NK-92 (cell line): ENCODE data around the gene SPTLC3.

ENCODE experiments used
- DNase-seq: peaks from one replicate; lab custom pipeline; 2025; ENCODE audit not compliant: unreplicated experiment; lab: John Stamatoyannopoulos, UW

SPTLC3 gene

GRCh38 chr20:12984069-12984765, 24.6 kb upstream of the SPTLC3 start:
- no peak for DNase-seq

- no peak for DNase-seq
These were observed 23.9 kb upstream of the SPTLC3 start for GRCh38 chr20:12984863-12985262.

GRCh38 chr20:12987261-12987660, 21.5 kb upstream of the SPTLC3 start:
- no peak for DNase-seq

- DNase-seq, result no peak
These were observed 19.1 kb upstream of the SPTLC3 start for GRCh38 chr20:12989586-12990115.

- DNase-seq, result no peak
These were observed 11.6 kb upstream of the SPTLC3 start for GRCh38 chr20:12997128-12997655.

GRCh38 chr20:12998046-12998445, 10.7 kb upstream of the SPTLC3 start:
- DNase-seq, result no peak

GRCh38 chr20:12999201-12999600, 9.6 kb upstream of the SPTLC3 start:
- no peak for DNase-seq

GRCh38 chr20:13002251-13002650, 6.5 kb upstream of the SPTLC3 start:
- DNase-seq, result no peak

- no peak for DNase-seq
These were observed 1.9 kb upstream of the SPTLC3 start for GRCh38 chr20:13006825-13007224.

GRCh38 chr20:13007596-13007995, 1.2 kb upstream of the SPTLC3 start:
- DNase-seq, result no peak

- DNase-seq, result no peak
These were observed 1.1 kb downstream of the SPTLC3 start for GRCh38 chr20:13009682-13010406.

- DNase-seq, result no peak
These were observed 4.1 kb downstream of the SPTLC3 start for GRCh38 chr20:13012886-13013285.

- DNase-seq, result no peak
These were observed 4.6 kb downstream of the SPTLC3 start for GRCh38 chr20:13013411-13013810.

- no peak for DNase-seq
These were observed 8.5 kb downstream of the SPTLC3 start for GRCh38 chr20:13017235-13017634.

GRCh38 chr20:13017883-13018535, 9.2 kb downstream of the SPTLC3 start:
- DNase-seq, result no peak

- no peak for DNase-seq
These were observed 12.6 kb downstream of the SPTLC3 start for GRCh38 chr20:13021205-13021970.

GRCh38 chr20:13022401-13023155, 13.8 kb downstream of the SPTLC3 start:
- no peak for DNase-seq

- DNase-seq, result no peak
These were observed 15.8 kb downstream of the SPTLC3 start for GRCh38 chr20:13024596-13024995.

- DNase-seq, result no peak
These were observed 16.4 kb downstream of the SPTLC3 start for GRCh38 chr20:13025181-13025580.

GRCh38 chr20:13028001-13028400, 19.2 kb downstream of the SPTLC3 start:
- DNase-seq, result no peak
